K562 (cell line): ENCODE results near the gene PIP4K2A. TPM values are rescaled to one million over a fixed set of nuclear protein-coding genes. Genes with fewer than 3 reads are reported as not detected.
A peak's percentile ranks its signal among the peaks of the same experiment; 100 is the strongest.

Source experiments
- ATF7 ChIP-seq: fragments of 450-650 bp; IDR thresholded peaks from 2 replicates; pipeline ENCODE4 v1.7.1; 2014; ENCODE audit warnings: mild to moderate bottlenecking, moderate library complexity
- CBFA2T2 ChIP-seq: fragments of 450-650 bp; conservative IDR thresholded peaks from 2 replicates; pipeline ENCODE4 v1.6.1; 2017; ENCODE audit warnings: mild to moderate bottlenecking
- CBFA2T3 ChIP-seq: fragments of 450-650 bp; IDR thresholded peaks from 2 replicates; pipeline ENCODE4 v1.6.1; 2017
- EGR1 ChIP-seq: fragments of 450-650 bp; conservative IDR thresholded peaks from 2 replicates; pipeline ENCODE4 v1.6.1; 2017; ENCODE audit warnings: mild to moderate bottlenecking
- LEF1 ChIP-seq: fragments of 450-650 bp; IDR thresholded peaks from 2 replicates; pipeline ENCODE4 v1.6.1; 2016; ENCODE audit warnings: mild to moderate bottlenecking
- MXD1 ChIP-seq: fragments of 250-450 bp; sonication (Bioruptor Pico); IDR thresholded peaks from 2 replicates; pipeline ENCODE4 v1.8.0; 2021; ENCODE audit warnings: borderline replicate concordance, mild to moderate bottlenecking, moderate library complexity; ENCODE audit not compliant: poor library complexity, severe bottlenecking
- MYC ChIP-seq, 2 experiments: fragments of 250-450 bp in 1 of 2; sonication (Bioruptor Pico) in 1 of 2; IDR thresholded peaks; 2 replicates each; pipeline versions ENCODE4 v1.5.1 to v1.6.1; 2012 to 2021; ENCODE audit warnings: low read depth in 2 of 2, borderline replicate concordance in 1 of 2, improper control_type of control experiment in 1 of 2, low read length in 1 of 2, mild to moderate bottlenecking in 1 of 2, moderate library complexity in 1 of 2
- NR2C1 ChIP-seq, 2 experiments: fragments of 450-650 bp; IDR thresholded peaks; 2 replicates each; pipeline ENCODE4 v1.6.1; 2017; ENCODE audit warnings: mild to moderate bottlenecking in 2 of 2, antibody characterized with exemption in 1 of 2, inconsistent platforms in 1 of 2, missing compliant biosample characterization in 1 of 2, missing genetic modification characterization in 1 of 2
- NRF1 ChIP-seq, 2 experiments: fragments of 450-650 bp; IDR thresholded peaks in 1 of 2; conservative IDR thresholded peaks in 1 of 2; 2 replicates each; pipeline ENCODE4 v1.6.1; 2014; ENCODE audit warnings: mild to moderate bottlenecking in 2 of 2
- RCOR1 ChIP-seq, 2 experiments: IDR thresholded peaks; 2 replicates each; pipeline ENCODE4 v1.6.1; 2012; ENCODE audit warnings: low read depth in 2 of 2, low read length in 2 of 2, borderline replicate concordance in 1 of 2, improper control_type of control experiment in 1 of 2
- SMARCE1 ChIP-seq: fragments of 450-650 bp; IDR thresholded peaks from 2 replicates; pipeline ENCODE4 v1.7.1; 2016; ENCODE audit warnings: mild to moderate bottlenecking
- SREBF2 ChIP-seq: sonication (generic); formaldehyde crosslinking; IDR thresholded peaks from 2 replicates; pipeline ENCODE4 v1.4.0; 2020; ENCODE audit warnings: mild to moderate bottlenecking, missing genetic modification reagents
- TEAD2 ChIP-seq: fragments of 450-650 bp; IDR thresholded peaks from 2 replicates; pipeline ENCODE4 v1.6.1; 2016; ENCODE audit warnings: missing genetic modification characterization, control low read depth, missing compliant biosample characterization
- THAP7 ChIP-seq: fragments of 250-450 bp; sonication (Bioruptor Pico); IDR thresholded peaks from 2 replicates; pipeline ENCODE4 v1.5.0; 2021
- UBTF ChIP-seq, 2 experiments: IDR thresholded peaks; 2 replicates each; pipeline ENCODE4 v1.6.1; 2012; ENCODE audit warnings: improper control_type of control experiment in 2 of 2, low read depth in 2 of 2, low read length in 2 of 2, borderline replicate concordance in 1 of 2
- XRCC5 ChIP-seq: fragments of 200-400 bp; formaldehyde crosslinking; IDR thresholded peaks from 2 replicates; pipeline ENCODE4 v1.6.1; 2017; ENCODE audit warnings: low read depth, mild to moderate bottlenecking, low read length
- ZBTB9 ChIP-seq: fragments of 450-650 bp; formaldehyde crosslinking; IDR thresholded peaks from 2 replicates; pipeline ENCODE4 v1.4.0; 2020; ENCODE audit warnings: mild to moderate bottlenecking, moderate library complexity
- ZNF140 ChIP-seq: fragments of 250-450 bp; sonication (Bioruptor Pico); IDR thresholded peaks from 2 replicates; pipeline ENCODE4 v1.8.0; 2021; ENCODE audit warnings: moderate library complexity, mild to moderate bottlenecking, inconsistent platforms
- ZNF175 ChIP-seq: fragments of 200-800 bp; sonication (Bioruptor generic); IDR thresholded peaks from 2 replicates; pipeline ENCODE4 v1.6.1; 2016; ENCODE audit warnings: low read depth, mild to moderate bottlenecking, missing genetic modification characterization, missing compliant biosample characterization
- ZNF197 ChIP-seq: fragments of 200-800 bp; sonication (Bioruptor generic); IDR thresholded peaks from 2 replicates; pipeline ENCODE4 v1.6.1; 2016; ENCODE audit warnings: low read depth, missing genetic modification characterization, missing compliant biosample characterization
- ZNF740 ChIP-seq, 3 experiments: fragments of 200-800 bp in 1 of 3; sonication (Bioruptor generic) in 1 of 3; sonication (generic) in 1 of 3; formaldehyde crosslinking in 1 of 3; IDR thresholded peaks; 2 replicates each; pipeline versions ENCODE4 v1.6.1 to v1.8.0; 2016 to 2022; ENCODE audit warnings: mild to moderate bottlenecking in 2 of 3, missing compliant biosample characterization in 2 of 3, missing genetic modification characterization in 2 of 3, missing genetic modification reagents in 1 of 3
- ZNF764 ChIP-seq: fragments of 250-450 bp; sonication (Bioruptor Pico); IDR thresholded peaks from 2 replicates; pipeline ENCODE4 v1.4.0; 2020; ENCODE audit warnings: low read depth, mild to moderate bottlenecking, moderate library complexity
- polyA plus RNA-seq, 8 experiments: library from polyadenylated mRNA; depleted of rRNA in 4 of 8; stranded (reverse) in 5 of 8; unstranded in 3 of 8; fragments of >200 nt; fragmentation: Nextera tagmentation in 2 of 8; fragmentation: Illumina TruSeq in 1 of 8; extraction: Ambion mirVana in 2 of 8; extraction: Trizol in 1 of 8; gene quantifications; 2 replicates each; pipeline versions ENCODE4 v1.2.1 to v1.2.3, GENCODE V29; 2011 to 2014; ENCODE audit warnings: inconsistent platforms in 1 of 8, missing spikeins in 1 of 8
- total RNA-seq, 7 experiments: library from RNA; depleted of rRNA in 6 of 7; stranded (reverse); fragments of >200 nt in 6 of 7; fragmentation: Illumina TruSeq in 2 of 7; extraction: Trizol in 2 of 7; gene quantifications; 2 replicates each; pipeline versions ENCODE4 v1.2.1 to v1.2.3, GENCODE V29; 2011 to 2021; ENCODE audit warnings: low replicate concordance in 1 of 7

Gene PIP4K2A
- total and polyA plus RNA-seq, 9 of the 15 experiments (the other 6 are each of a cell fraction or from before 2014, with no cell fraction given) = 35.6 to 117 (median 71.9) TPM

GRCh38 chr10:22693371-22693784, 21.0 kb downstream of the PIP4K2A start (continued):
- TF ChIP-seq ZNF740 (CRISPR knock-in tag; IDR thresholded peaks at IDR 0.05) (no peak), ZNF740 (tag; IDR thresholded peaks at IDR 0.05) (no peak), NRF1 (conservative IDR thresholded peaks at IDR 0.05 in 1 of 2, IDR thresholded peaks at IDR 0.05 in 1 of 2) (peak in 1 of 2 experiments; percentile 57; a peak in 2 of 4 replicates), ZNF197 (CRISPR knock-in tag) (no peak), XRCC5 (no peak), MYC (IDR thresholded peaks at IDR 0.05; ENCODE audit: low read depth, low read length) (peak; percentile 56; the same call in 1 of the 2 replicates), MYC (CRISPR knock-in tag; IDR thresholded peaks at IDR 0.05; ENCODE audit: borderline replicate concordance, low read depth) (no peak), SMARCE1 (peak; percentile 86), CBFA2T3 (peak; percentile 67), ATF7 (peak; percentile 35; the same call in 1 of the 2 replicates), RCOR1 (IDR thresholded peaks at IDR 0.05; ENCODE audit: borderline replicate concordance in 1 of 2, low read depth in 2 of 2, low read length in 2 of 2) (0 out of 4 replicates have a peak, but pooled peaks of 1 of the 2 experiments have one; percentile 54), TEAD2 (tag) (peak; percentile 22; the same call in 1 of the 2 replicates), SREBF2 (CRISPR knock-in tag) (no peak), NR2C1 (IDR thresholded peaks at IDR 0.05) (no peak), NR2C1 (tag; IDR thresholded peaks at IDR 0.05) (0 out of 2 replicates have a peak, but pooled peaks have one; percentile 22), ZBTB9 (no peak), LEF1 (0 out of 2 replicates have a peak, but pooled peaks have one; percentile 30), UBTF (IDR thresholded peaks at IDR 0.05; ENCODE audit: borderline replicate concordance in 1 of 2, low read depth in 2 of 2, low read length in 2 of 2) (0 out of 4 replicates have a peak, but pooled peaks of 1 of the 2 experiments have one; percentile 28), CBFA2T2 (peak; percentile 56), MXD1 (CRISPR knock-in tag) (no peak), EGR1 (no peak), ZNF764 (CRISPR knock-in tag) (no peak), THAP7 (no peak), ZNF175 (CRISPR knock-in tag) (0 out of 2 replicates have a peak, but pooled peaks have one; percentile 33), ZNF140 (CRISPR knock-in tag) (no peak)
